Tibial artery (tissue), 4 donors: ENCODE results near the gene LGR6.
A peak's percentile ranks its signal among the peaks of the same experiment; 100 is the strongest.

ENCODE experiments used
- DNase-seq, 2 donors: peaks; one replicate each; pipeline ENCODE4 v3.0.0-alpha.2; 2019
- H3K27ac ChIP-seq, 2 donors: fragments of 200-600 bp; sonication (generic) in 1 of 2; 1 replicate in 1 of 2; 2 replicates in 1 of 2; pipeline ENCODE4 v1.5.1; 2018 to 2019; ENCODE audit warnings: mild to moderate bottlenecking in 1 of 2
- H3K27me3 ChIP-seq, 2 donors: fragments of 200-600 bp; sonication (generic) in 1 of 2; one replicate each; pipeline versions ENCODE4 v1.5.1 to v1.6.0; 2016 to 2019
- H3K36me3 ChIP-seq, 3 donors: fragments of 200-600 bp; sonication (generic) in 2 of 3; one replicate each; pipeline ENCODE4 v1.5.1; 2016 to 2019; ENCODE audit warnings: mild to moderate bottlenecking in 2 of 3
- H3K4me1 ChIP-seq, 4 donors: fragments of 200-600 bp; sonication (generic) in 2 of 4; 1 replicate in 3 of 4; 2 replicates in 1 of 4; pipeline ENCODE4 v1.5.1; 2016 to 2019
- H3K4me3 ChIP-seq, 2 donors: fragments of 200-600 bp; sonication (generic) in 1 of 2; 1 replicate in 1 of 2; 2 replicates in 1 of 2; pipeline ENCODE4 v1.5.1; 2018 to 2019; ENCODE audit warnings: mild to moderate bottlenecking in 2 of 2
- H3K9me3 ChIP-seq, 3 donors: fragments of 200-600 bp; sonication (generic) in 1 of 3; one replicate each; pipeline ENCODE4 v1.5.1; 2016 to 2019
- CTCF ChIP-seq, 2 experiments: fragments of 200-600 bp in 1 of 2; fragments of 450-650 bp in 1 of 2; IDR thresholded peaks; one replicate each; pipeline ENCODE4 v1.5.1; 2017 to 2019; ENCODE audit warnings: antibody characterized with exemption in 2 of 2, mild to moderate bottlenecking in 1 of 2, moderate library complexity in 1 of 2
- intact Hi-C: fragments of 100-400 bp; cut with DNase I; formaldehyde crosslinking; loops from one replicate; pipeline ENCODE4 v1.15.0; 2023; ENCODE audit warnings: low total_unique reads

The LGR6 gene

GRCh38 chr1:202240956-202241355 is 47.4 kb downstream of the LGR6 start:
- DNase-seq = peak in 1 of 2 donors; percentile 7
- intact Hi-C loops = no loop called here

GRCh38 chr1:202241376-202242079 is 47.9 kb downstream of the LGR6 start:
- intact Hi-C loops = no loop called here
- DNase-seq = peak; percentile 57 to 91
- Histone ChIP-seq H3K4me3 (peak overlapping the region in 1 of 2 donors; percentile 12), H3K27ac (peak overlapping the region; percentile 75 to 76), H3K4me1 (peaks cover 0 to 51% (median 42%) of the 10 kb centered on the region in 4 donors), H3K9me3 (no peaks in the 10 kb centered on the region), H3K27me3 (no peaks in the 10 kb centered on the region), H3K36me3 (no peaks in the 10 kb centered on the region)
- no peak for TF ChIP-seq CTCF (IDR thresholded peaks at IDR 0.05)

More at GRCh38 chr1:202240956-202241355, 47.4 kb downstream of the LGR6 start:
- H3K36me3 ChIP-seq = no peaks in the 10 kb centered on the region
- no peak for TF ChIP-seq CTCF (IDR thresholded peaks at IDR 0.05)
- H3K4me1 ChIP-seq = peaks cover 0 to 57% (median 48%) of the 10 kb centered on the region in 4 donors
- H3K4me3 ChIP-seq = no peak overlapping the region
- peak overlapping the region; percentile 75 to 76 for H3K27ac ChIP-seq
- H3K27me3 ChIP-seq = no peaks in the 10 kb centered on the region
- H3K9me3 ChIP-seq = no peaks in the 10 kb centered on the region

- DNase-seq = no peak
- intact Hi-C loops = no loop called here
- no peak for TF ChIP-seq CTCF (IDR thresholded peaks at IDR 0.05)
- Histone ChIP-seq H3K27ac (peak overlapping the region; percentile 75 to 76), H3K27me3 (no peaks in the 10 kb centered on the region), H3K4me1 (peaks cover 0 to 46% (median 37%) of the 10 kb centered on the region in 4 donors), H3K36me3 (no peaks in the 10 kb centered on the region), H3K4me3 (no peak overlapping the region), H3K9me3 (no peaks in the 10 kb centered on the region)
Observed at GRCh38 chr1:202242080-202242419, 48.5 kb downstream of the LGR6 start.

- TF ChIP-seq CTCF (IDR thresholded peaks at IDR 0.05) = no peak
- Histone ChIP-seq H3K9me3 (no peaks in the 10 kb centered on the region), H3K27ac (peak overlapping the region in 1 of 2 donors; percentile 76), H3K4me1 (peaks cover 0 to 39% (median 29%) of the 10 kb centered on the region in 4 donors), H3K36me3 (peaks cover 0 to 2% (median under 1%) of the 10 kb centered on the region in 3 donors), H3K4me3 (no peak overlapping the region), H3K27me3 (no peaks in the 10 kb centered on the region)
- no peak for DNase-seq
- intact Hi-C loops = no loop called here
Observed at GRCh38 chr1:202243006-202243405, 49.4 kb downstream of the LGR6 start.

GRCh38 chr1:202244841-202245261 is 51.3 kb downstream of the LGR6 start:
- no peaks in the 10 kb centered on the region for H3K9me3 ChIP-seq
- H3K27me3 ChIP-seq = no peaks in the 10 kb centered on the region
- peak in 1 of 2 donors; percentile 15 for DNase-seq
- intact Hi-C loops = loop anchor here (5.0 kb wide), 1 partner anchor 197 kb away; no protein-coding TSS in a partner anchor
- no peak for TF ChIP-seq CTCF (IDR thresholded peaks at IDR 0.05)
- H3K4me3 ChIP-seq = no peak overlapping the region
- peaks cover 0 to 8% (median 7%) of the 10 kb centered on the region in 3 donors for H3K36me3 ChIP-seq
- H3K4me1 ChIP-seq = peaks cover 0 to 38% (median 26%) of the 10 kb centered on the region in 4 donors
- peak overlapping the region in 1 of 2 donors; percentile 26 for H3K27ac ChIP-seq
